GM18502 (cell line): ENCODE results near the gene MEF2C.
"Not testable (repeated sequence)": the region's sequence is repeated elsewhere in the genome, so short reads cannot be mapped to it uniquely, and the experiment has no call there.

ENCODE experiments used
- ATAC-seq: cut with Tn5 transposase; IDR thresholded peaks from one replicate; pipeline ENCODE4 v1.9.1; 2021; ENCODE audit warnings: mild to moderate bottlenecking; ENCODE audit not compliant: unreplicated experiment, poor library complexity

MEF2C gene

DNA sequence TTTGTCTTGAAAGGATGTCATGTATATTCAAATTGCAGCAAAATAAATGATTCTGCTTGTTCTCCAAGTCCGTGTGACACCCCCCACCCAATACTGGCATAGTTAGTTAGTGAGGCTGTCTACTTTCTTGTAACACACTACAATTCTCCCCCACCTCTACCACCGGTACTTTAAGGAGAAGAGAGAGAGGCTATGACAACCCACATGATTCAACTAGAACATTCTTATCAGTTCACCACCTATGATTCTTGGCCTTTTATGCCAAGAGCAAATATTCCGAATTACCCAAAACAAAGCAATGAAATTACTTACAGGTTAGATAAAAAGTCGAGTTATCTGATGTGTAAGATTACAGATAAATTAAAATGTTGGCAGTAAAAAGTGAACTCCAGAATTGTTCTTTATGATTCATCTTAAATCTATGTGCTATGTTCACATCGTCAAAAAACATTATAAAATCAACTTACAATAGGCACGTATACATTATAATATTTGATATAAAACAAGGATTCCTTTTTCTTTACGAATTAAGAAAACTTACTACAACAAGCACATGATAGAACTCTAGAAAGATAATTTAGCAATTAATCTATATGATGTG lies 14.4 kb downstream of the MEF2C start:
- no peak for ATAC-seq

DNA sequence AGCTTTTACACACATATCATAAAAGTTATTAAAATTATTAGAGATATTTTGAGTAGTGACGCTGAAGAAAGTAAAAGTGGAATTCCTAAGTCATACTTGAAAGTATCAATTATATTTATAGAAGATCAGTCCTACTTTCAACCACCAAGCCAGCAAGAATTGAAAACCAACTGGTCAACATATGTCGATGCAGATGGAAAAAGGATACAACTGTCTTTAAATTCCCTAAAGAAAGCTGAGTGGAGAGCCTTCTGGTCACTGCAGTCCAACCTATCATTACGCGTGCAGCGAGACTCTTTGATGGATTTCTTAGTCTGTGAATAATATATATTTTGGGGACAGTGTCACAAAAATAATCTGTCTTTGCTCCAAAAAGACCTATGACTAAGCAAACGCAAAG lies 15.3 kb downstream of the MEF2C start:
- no peak for ATAC-seq

DNA sequence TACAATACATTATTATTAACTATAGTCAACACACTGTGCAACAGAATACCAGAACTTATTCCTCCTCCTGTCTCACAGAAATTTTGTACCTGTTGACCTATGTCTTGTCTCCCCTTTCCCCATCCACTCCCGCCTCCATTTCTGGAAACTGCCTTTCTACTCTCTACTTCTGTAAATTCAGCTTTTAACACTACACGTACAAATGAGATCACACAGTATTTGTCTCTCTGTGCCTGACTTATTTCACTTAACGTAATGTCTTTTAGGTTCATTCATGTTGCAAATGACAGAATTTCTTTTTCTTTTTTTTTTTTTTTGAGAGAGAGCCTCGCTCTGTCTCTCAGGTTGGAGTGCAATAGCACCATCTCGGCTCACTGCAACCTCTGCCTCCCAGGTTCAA lies 19.5 kb downstream of the MEF2C start:
- ATAC-seq = no peak

DNA sequence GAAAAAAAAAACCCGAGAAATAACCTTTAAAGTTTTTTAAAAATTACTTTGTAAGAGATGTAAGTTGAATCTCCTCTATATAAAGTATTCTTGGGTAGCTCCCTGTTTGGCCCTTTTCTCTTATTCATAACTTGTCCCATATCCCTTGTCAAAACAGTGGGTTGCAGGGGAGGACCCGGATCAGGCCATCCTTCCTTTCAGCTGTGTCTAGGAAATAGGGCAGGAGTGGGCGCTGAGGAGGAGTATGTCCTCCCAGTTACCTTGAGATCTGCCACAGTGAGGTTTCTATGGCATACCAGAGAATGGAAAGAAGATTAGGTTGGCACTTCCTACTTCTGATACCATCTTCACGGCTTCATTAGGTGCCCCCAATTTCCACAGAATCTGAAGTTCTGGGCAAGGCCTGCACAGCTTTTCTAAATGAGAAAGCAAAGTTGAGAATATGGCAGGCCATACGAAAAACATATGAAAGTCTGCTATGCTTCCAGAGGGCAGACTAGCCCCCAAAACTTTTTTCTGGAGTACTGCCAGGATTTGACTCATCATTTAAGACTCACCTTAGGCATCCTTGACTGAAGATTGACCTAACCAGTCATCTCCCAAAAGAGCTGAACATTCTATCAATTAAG lies 20.3 kb downstream of the MEF2C start:
- ATAC-seq = no peak

DNA sequence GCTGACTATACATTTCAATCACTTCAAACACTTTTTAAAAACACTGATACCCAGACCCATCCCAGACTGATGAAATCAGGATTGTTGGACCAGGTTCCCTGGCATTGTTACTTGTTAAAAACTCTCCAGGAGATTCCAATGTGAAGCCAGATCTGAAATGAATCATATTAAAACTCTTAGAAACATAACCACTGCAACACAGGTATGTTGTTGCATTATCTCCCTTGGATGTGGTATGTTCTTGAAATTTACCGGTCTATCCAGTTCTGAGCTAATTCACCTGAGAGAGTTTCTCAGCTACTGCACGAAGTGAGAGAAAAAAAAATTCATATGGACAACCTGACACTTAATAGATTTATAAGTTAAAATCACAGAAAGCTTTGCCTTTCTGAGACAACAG lies 21.8 kb downstream of the MEF2C start:
- no peak for ATAC-seq

DNA sequence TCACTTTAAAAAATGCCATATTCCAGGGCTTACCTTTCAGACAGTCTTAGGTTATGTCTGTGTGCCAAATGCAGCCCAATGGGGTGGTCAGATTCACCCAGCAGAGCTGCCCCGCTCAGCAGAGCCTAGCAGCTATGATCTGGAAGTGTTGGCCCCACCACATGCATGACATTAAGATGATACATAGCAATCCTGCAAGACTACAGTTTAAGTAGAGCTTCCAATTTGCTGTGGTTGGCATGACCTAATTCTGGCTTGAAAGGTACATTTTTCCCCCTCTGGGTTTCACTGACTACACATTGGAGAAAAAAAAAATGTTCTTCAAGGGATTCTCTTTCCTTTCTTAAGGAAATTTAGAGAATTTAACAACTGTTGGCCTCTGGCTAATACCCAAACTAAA lies 22.5 kb downstream of the MEF2C start:
- no peak for ATAC-seq

DNA sequence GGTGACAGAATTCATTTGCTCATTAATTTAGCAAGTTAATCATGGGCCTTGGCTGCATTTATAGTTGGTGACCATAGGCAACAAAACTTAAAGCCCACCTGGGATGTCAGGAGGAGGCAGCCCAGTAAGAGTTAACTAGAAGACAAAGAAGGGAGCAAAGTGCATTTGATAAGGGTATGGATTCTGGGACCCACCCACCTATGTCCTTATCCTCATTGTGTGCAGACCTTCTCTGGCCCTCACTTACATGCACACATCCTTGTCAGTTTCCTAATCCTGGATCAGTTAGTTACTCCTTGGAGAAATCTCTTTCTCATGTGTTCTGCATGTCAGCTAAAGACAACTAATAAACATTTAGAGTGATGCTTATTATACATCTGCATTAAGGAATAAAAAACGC lies 24.6 kb downstream of the MEF2C start:
- ATAC-seq = no peak

DNA sequence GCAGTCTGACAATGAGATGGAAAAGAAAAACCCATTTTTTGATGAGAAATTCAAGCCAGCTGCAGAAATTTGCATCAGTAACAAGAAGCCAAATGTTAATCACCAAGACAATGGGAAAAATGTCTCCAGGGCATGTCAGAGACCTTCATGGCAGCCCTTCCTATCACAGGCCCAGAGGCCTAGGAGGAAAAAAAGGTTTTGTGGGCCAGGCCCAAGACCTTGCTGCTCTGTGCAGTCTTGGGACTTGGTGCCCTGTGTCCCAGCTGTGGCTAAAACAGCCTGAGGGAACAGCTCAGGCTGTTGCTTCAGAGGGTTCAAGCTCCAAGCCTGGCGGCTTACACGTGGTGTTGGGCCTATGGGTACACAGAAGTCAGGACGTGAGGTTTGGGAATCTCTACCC lies 26.6 kb downstream of the MEF2C start:
- ATAC-seq = not testable (repeated sequence)

DNA sequence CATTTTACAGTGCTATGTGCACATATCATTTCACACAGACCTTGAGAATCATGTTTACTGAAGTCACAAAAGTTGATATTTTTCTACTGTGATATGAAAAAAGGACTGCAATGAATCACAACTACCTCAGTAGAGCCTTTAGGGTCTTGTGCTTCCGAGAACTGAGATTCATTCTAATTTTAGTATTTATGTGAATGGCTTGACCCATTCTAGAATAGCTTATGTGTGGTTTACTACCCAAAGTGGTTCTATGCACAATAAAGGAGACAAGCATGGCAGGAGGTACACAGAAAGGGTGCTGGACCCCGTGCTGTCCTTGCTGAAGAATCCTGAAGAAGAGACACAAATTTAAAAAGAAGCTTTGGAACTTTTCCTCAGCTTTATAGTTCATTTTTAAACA lies 28.2 kb downstream of the MEF2C start:
- ATAC-seq = peak; percentile 74

DNA sequence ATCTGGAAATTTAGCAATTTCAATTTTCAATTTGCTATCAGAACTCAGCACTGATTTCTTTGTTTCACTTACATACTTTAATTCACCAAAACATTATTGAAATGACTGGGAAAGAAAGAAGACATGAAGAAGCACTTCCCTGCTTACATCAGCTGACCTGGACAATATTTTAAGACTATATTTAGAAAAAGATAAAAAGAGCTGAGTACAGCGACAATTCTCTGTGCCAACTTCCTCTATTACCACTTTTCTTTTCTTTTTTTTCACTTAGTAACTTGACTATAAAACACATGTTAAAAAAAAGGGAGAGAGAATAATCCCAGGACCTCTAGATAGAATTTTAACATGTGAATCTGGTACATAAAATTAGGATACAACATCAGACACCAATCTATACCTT lies 35.6 kb downstream of the MEF2C start:
- ATAC-seq = no peak

DNA sequence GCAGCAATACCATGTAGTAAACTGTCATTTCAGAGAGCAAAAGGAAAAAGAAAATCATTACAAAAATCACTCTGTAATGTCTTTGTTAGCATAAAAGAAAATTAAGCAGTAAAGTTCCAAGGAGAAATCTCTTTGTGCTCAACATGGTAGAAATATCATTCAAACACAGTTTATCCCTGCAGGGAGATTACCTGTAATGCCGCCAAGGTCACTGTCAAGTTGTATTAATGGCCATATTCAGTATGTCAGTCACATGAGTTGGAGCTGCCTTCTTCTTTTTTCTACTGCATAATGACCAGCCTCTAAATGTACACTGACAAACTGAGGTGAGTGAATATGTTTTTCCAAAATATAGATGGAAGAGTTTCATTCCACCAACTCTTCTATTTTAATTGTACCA lies 36.5 kb downstream of the MEF2C start:
- no peak for ATAC-seq

DNA sequence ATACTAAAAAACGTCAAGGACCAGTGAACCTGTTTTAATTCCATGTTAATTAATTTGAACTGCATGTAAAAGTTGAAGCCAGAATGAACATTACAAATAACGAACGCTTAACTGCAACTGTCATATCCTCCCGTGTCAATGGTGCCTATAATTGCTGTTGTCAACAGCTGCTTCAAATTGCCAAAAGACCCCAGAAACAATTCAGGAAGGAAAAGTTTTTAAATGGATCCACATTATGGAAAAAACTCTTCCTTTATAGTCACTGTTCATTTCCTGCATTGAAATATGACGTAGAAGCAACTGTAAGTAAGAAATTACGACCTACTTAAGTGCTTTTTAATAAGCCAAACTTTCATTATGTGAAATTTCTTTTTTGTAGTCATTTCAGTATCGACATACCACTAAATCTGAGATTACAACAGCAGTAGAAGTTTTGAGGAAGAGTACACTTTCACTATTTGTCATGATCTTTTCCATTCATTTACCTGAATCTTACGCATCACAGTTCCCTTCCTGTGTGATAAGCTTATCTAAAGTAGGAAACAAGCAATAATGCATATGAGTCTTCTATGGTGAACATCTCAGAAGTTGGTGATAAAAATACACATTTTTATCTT lies 37.8 kb downstream of the MEF2C start:
- ATAC-seq = peak; percentile 85

DNA sequence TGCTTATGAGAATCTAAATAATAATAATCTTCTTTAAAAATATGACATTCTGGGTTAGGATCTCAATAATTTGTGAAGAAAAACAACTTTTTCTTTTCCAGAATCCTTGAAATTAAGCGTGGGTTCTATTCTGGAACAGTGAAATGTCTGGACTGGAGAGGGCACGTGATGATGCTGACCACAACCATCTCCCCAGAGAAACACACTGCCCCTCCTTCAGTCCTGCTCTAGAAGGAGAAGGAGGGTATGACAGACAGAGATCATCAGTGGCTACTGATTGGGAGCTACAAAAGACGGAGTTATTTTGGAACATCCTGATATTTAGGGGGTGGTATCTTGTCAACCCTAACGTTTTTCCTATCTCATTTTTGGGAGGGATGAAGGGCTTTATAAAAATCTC lies 40.2 kb downstream of the MEF2C start:
- no peak for ATAC-seq

DNA sequence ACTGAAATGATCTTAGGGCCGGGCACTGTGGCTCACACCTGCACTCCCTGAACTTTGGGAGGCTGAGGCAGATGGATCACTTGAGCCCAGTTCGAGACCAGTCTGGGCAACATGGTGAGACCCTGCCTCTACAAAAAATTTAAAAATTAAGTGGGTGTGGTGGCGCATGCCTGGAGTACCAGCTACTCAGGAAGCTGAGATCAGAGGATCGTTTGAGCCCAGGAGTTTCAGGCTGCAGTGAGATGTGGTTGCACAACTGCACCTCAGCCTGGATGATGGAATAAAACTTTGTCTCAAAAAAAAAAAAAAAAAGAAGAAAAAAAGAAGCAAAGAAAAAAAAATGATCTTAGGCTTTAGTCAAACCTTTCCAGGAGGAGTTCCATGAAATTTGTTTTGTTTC lies 41.8 kb downstream of the MEF2C start:
- ATAC-seq = no peak

DNA sequence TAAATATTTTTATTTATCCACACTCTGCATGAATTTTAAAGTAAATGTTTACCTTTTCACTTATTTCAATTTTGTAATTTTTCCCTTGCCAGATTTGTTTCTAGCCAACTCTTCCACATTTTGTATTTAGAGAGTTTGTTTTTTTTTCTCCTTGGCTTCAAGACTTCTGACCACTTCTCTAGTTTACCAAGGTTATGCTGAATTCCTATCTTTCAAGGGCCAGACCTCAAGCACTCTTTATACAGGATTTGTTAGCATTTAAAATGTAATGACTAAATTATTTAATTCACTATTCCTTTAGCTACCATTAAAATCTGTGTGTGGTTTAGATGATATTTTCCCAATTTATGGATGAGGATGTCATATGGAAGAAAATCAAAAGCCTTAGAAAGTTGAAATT lies 42.5 kb downstream of the MEF2C start:
- ATAC-seq = no peak

DNA sequence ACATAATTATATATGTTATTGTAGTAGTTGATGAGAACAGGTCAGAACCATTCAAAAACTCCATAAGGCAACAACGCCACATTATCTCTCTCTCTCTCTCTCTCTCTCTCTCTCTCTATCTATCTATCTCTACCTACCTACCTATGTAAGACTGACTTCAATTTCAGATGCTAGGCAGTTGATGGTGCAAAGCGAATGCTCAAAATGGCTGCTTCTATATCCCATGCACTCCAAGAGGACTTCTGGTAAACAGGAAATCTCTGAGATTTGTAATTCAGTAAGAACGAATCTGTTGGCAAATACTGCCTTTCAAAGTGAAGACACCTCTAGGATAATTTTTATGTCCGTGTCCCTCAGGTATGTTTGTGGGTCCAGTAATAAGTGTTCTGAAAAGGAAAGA lies 43.7 kb downstream of the MEF2C start:
- ATAC-seq = no peak

DNA sequence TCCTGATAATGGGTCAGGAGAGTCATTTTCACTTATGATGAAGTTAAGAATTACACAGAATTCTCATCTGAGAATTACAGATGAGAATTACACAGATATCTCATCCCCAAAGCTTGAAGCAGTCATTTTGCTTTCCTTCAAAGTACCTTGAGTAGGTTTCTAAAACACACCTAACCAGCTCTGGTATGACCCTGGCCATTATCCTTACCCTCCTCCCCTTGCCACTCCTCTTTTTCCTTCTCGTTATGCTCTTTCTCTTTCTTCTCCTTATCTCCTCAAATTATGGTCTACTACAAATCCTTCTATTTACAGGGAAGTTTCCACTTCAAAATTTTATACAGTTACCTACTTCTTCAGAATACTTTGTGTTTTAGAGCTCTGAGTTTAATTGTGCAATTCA lies 44.5 kb downstream of the MEF2C start:
- no peak for ATAC-seq

DNA sequence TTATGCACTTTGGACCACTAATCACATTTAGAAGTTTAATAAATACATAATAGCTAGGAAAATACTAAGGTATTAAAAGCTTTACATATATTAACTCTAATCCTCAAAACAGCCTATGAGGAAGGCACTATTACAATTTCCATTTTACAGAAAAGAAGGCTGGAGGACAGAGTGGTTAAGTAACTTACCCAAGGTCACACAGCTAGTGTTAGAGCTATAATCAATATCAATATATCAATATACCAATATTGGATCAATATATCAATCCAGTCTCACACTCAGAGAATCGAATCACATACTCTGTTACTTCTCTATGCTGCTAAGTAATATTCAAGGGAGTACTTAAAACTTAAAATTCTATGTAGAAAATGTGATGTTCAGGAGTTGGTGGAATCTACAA lies 45.2 kb downstream of the MEF2C start:
- ATAC-seq = no peak

DNA sequence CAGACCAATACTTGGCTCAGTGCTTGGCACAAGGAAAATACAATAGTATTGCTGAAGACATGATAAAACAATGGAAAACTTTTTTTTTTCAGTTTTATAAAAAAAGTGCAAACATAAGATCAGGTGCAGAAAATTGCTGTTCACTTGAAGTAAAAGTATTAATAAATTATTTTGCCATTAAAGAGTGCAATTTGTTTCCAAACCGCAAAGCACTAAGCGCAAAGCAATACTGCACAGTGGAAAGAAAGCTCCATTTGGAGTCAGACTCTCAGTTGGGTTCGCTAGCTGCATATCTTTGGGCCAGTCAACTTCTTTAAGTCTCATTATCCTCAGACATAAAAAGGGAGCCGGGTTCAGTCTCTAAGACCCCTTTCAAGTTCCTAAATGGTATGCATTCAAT lies 45.8 kb downstream of the MEF2C start:
- no peak for ATAC-seq

DNA sequence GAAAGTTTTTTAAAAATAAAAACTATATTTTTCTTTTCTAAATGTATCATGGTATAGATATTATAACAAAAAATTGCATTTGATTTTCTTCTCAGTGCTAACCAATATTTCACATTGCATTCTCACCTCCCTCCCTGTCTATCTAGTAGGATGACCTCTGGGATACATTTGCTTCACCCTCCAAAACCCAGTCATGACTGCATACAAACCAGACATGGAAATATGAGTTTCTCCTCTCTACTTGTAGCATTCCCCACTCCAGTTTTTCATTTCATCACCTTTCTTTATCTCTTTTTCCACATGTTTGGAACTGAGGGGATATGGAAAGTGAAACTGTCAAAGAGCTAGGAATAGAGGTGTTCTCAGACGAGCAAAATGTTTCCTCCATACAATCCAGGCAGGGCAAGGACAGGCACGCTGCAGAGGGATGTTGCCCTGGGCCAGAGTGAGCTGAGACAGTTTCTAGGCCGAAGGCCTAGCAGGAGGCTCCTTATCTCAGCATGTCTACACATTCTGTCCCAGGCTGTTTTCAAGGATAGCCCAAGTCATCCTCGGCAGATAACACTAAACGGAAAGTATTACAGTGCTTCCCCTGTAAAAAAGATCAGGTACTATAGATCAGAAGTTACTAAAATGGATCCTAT lies 46.7 kb downstream of the MEF2C start:
- peak; percentile 22 for ATAC-seq

DNA sequence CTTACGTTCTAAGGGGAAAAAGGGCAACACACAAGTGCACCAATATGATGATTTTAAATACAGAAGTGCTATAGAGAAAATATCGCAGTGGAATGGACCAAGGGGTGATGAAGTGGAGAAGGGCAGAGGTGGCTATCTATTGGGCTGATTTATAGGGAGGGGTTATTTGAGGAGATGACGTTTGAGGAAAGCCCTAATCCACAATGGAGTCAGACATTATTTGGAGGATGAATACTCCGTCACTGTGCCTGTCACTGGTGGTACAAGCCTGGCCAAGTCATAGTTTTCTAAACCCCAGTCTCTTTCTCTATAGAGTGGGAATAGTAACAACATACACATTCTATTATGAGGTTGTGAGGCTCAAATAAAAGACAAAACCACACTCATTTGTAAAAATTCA lies 48.5 kb downstream of the MEF2C start:
- no peak for ATAC-seq

DNA sequence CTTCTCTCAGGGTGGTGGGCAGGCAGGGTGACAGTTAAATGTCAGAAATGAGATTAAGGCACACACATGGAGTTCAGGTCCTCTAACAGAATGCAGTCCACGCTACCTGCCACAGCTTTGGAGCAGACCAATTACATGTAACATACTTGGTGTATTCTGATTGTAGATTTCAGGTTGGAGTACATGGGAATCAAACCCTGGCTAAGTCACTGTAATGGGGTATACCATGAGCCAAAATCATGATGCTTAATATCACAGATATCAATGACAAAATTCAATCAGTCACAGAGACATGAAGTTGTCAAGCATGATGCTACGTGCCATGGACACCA lies 48.9 kb downstream of the MEF2C start:
- no peak for ATAC-seq
